Panc1 (cell line): ENCODE data around the gene TAB2. TPM values are rescaled to one million over a fixed set of nuclear protein-coding genes. Genes with fewer than 3 reads are reported as not detected.

ENCODE experiments used
- ATAC-seq: fragments of 200-7000 bp; cut with Tn5 transposase; 2 replicates; pipeline ENCODE4 v1.9.1; 2020; ENCODE audit warnings: mild to moderate bottlenecking, moderate library complexity
- BruUV-seq: library from RNA; stranded (reverse); fragments of 400-500 nt; replicated peaks from 2 replicates; lab custom pipeline; 2021; lab: Mats Ljungman, UMichigan
- CTCF ChIA-PET: fragments of 300-600 bp; sonication (Branson Sonifier 250); formaldehyde crosslinking; loops from one replicate; lab custom pipeline; 2022; ENCODE audit warnings: antibody characterized with exemption; lab: Charles Lee
- POLR2A ChIA-PET: fragments of 300-600 bp; sonication (Branson Sonifier 250); formaldehyde crosslinking; loops from one replicate; lab custom pipeline; 2022; ENCODE audit warnings: antibody characterized with exemption; lab: Charles Lee
- DNase-seq: peaks from one replicate; pipeline ENCODE4 v3.0.0-alpha.2; 2010; ENCODE audit warnings: low read depth, low spot score
- H3K27ac ChIP-seq: 2 replicates; pipeline ENCODE4 v1.5.1; 2011; ENCODE audit warnings: mild to moderate bottlenecking, low read length, inconsistent platforms
- H3K27me3 ChIP-seq: fragments of 200-500 bp; sonication (Bioruptor generic); 2 replicates; pipeline ENCODE4 v1.6.0; 2014; ENCODE audit warnings: low read length, inconsistent platforms; ENCODE audit not compliant: control insufficient read depth, insufficient read depth
- H3K36me3 ChIP-seq: fragments of 200-500 bp; sonication (Bioruptor generic); 2 replicates; pipeline ENCODE4 v1.5.1; 2014; ENCODE audit warnings: inconsistent platforms, mild to moderate bottlenecking, low read length, moderate library complexity; ENCODE audit not compliant: control insufficient read depth, insufficient read depth
- H3K4me1 ChIP-seq: 2 replicates; pipeline ENCODE4 v1.5.1; 2011; ENCODE audit warnings: inconsistent platforms, mild to moderate bottlenecking, low read length, moderate library complexity; ENCODE audit not compliant: control insufficient read depth, insufficient read depth
- H3K4me3 ChIP-seq, 2 experiments: 2 replicates each; pipeline ENCODE4 v1.5.1; 2011 to 2012; ENCODE audit warnings: low read depth in 2 of 2, low read length in 2 of 2, mild to moderate bottlenecking in 2 of 2, inconsistent platforms in 1 of 2, moderate library complexity in 1 of 2
- H3K9me3 ChIP-seq: fragments of 200-500 bp; sonication (Bioruptor generic); 2 replicates; pipeline ENCODE4 v1.5.1; 2014; ENCODE audit warnings: low read depth, mild to moderate bottlenecking, inconsistent platforms, low read length, moderate library complexity; ENCODE audit not compliant: control insufficient read depth, insufficient read depth
- POLR2AphosphoS5 ChIP-seq: IDR thresholded peaks from 2 replicates; pipeline ENCODE4 v1.6.1; 2012; ENCODE audit warnings: mild to moderate bottlenecking, low read depth, low read length, moderate library complexity
- SIN3A ChIP-seq: IDR thresholded peaks from 2 replicates; pipeline ENCODE4 v1.6.1; 2012; ENCODE audit warnings: low read depth, mild to moderate bottlenecking, low read length, moderate library complexity, borderline replicate concordance; ENCODE audit not compliant: insufficient read depth
- TCF7L2 ChIP-seq: IDR thresholded peaks from 2 replicates; pipeline ENCODE4 v1.6.1; 2011; ENCODE audit warnings: mild to moderate bottlenecking, low read depth, low read length, inconsistent platforms
- in situ Hi-C: cut with HindIII; loops from 2 replicates; pipeline ENCODE4 v1.10.0; 2016; ENCODE audit warnings: low sequenced_read_pairs, low pct_unique_long_range_greater_than_20kb
- intact Hi-C: fragments of 100-400 bp; cut with micrococcal nuclease; formaldehyde crosslinking; loops from one replicate; pipeline ENCODE4 v1.10.0; 2022; ENCODE audit not compliant: unreplicated experiment
- total RNA-seq: library from RNA; stranded (reverse); gene quantifications from one replicate; pipeline ENCODE4 v1.2.1, GENCODE V29; 2021; ENCODE audit not compliant: unreplicated experiment
- TF ChIP-seq, protein P1 (sequence below): fragments of 450-650 bp; IDR thresholded peaks from 2 replicates; pipeline ENCODE4 v1.5.1; 2017; ENCODE audit warnings: mild to moderate bottlenecking
- TF ChIP-seq, protein P2 (sequence below), 2 experiments: IDR thresholded peaks; 2 replicates each; pipeline ENCODE4 v1.6.1; 2011 to 2012; ENCODE audit warnings: low read depth in 2 of 2, control low read depth in 1 of 2, low read length in 1 of 2, mild to moderate bottlenecking in 1 of 2, moderate library complexity in 1 of 2; ENCODE audit not compliant: insufficient read depth in 1 of 2

The TAB2 gene
- total RNA-seq, 1 experiment from 2014 or later, result 47.2 TPM

DNA sequence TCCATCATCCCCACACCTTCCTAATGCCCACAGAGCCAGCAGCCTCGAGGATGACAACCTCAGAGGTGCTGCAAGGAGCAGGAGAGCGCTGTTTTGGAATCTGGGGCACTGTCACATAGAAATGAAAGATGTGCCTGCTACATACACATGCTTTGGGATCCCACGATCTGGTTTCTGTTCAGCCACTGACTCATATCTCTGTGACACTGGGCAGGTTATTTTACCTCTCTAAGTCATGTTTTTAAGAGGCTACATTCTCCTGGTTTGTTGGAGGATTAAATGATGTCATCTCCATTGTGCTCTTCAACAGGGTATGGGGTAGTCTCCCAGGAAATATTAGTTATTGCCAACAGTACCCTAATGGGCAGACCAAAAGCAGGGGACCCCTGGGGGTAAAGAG lies 32.6 kb upstream of the TAB2 start:
- H3K27me3 ChIP-seq, result no peaks in the 10 kb centered on the region
- ATAC-seq (no peak; the same call in 1 of the 2 replicates), DNase-seq (no peak)
- no peaks in the 10 kb centered on the region for H3K4me1 ChIP-seq
- no TSS peak for BruUV-seq
- intact Hi-C loops (no loop called here), in situ Hi-C loops (no loop called here)
- TF ChIP-seq POLR2AphosphoS5, result no peak
- TF ChIP-seq TCF7L2, result no peak
- TF ChIP-seq, protein P1, sequence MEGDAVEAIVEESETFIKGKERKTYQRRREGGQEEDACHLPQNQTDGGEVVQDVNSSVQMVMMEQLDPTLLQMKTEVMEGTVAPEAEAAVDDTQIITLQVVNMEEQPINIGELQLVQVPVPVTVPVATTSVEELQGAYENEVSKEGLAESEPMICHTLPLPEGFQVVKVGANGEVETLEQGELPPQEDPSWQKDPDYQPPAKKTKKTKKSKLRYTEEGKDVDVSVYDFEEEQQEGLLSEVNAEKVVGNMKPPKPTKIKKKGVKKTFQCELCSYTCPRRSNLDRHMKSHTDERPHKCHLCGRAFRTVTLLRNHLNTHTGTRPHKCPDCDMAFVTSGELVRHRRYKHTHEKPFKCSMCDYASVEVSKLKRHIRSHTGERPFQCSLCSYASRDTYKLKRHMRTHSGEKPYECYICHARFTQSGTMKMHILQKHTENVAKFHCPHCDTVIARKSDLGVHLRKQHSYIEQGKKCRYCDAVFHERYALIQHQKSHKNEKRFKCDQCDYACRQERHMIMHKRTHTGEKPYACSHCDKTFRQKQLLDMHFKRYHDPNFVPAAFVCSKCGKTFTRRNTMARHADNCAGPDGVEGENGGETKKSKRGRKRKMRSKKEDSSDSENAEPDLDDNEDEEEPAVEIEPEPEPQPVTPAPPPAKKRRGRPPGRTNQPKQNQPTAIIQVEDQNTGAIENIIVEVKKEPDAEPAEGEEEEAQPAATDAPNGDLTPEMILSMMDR, result no peak
- TF ChIP-seq, protein P2, sequence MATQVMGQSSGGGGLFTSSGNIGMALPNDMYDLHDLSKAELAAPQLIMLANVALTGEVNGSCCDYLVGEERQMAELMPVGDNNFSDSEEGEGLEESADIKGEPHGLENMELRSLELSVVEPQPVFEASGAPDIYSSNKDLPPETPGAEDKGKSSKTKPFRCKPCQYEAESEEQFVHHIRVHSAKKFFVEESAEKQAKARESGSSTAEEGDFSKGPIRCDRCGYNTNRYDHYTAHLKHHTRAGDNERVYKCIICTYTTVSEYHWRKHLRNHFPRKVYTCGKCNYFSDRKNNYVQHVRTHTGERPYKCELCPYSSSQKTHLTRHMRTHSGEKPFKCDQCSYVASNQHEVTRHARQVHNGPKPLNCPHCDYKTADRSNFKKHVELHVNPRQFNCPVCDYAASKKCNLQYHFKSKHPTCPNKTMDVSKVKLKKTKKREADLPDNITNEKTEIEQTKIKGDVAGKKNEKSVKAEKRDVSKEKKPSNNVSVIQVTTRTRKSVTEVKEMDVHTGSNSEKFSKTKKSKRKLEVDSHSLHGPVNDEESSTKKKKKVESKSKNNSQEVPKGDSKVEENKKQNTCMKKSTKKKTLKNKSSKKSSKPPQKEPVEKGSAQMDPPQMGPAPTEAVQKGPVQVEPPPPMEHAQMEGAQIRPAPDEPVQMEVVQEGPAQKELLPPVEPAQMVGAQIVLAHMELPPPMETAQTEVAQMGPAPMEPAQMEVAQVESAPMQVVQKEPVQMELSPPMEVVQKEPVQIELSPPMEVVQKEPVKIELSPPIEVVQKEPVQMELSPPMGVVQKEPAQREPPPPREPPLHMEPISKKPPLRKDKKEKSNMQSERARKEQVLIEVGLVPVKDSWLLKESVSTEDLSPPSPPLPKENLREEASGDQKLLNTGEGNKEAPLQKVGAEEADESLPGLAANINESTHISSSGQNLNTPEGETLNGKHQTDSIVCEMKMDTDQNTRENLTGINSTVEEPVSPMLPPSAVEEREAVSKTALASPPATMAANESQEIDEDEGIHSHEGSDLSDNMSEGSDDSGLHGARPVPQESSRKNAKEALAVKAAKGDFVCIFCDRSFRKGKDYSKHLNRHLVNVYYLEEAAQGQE (IDR thresholded peaks at IDR 0.05; ENCODE audit: insufficient read depth in 1 of 2, low read depth in 2 of 2, low read length in 1 of 2), result no peak
- TF ChIP-seq SIN3A, result no peak
- no peaks in the 10 kb centered on the region for H3K9me3 ChIP-seq
- H3K27ac ChIP-seq, result no peak overlapping the region
- H3K4me3 ChIP-seq, result no peak overlapping the region
- no peaks in the 10 kb centered on the region for H3K36me3 ChIP-seq
- ChIA-PET CTCF (no interaction called here), POLR2A (no interaction called here)

DNA sequence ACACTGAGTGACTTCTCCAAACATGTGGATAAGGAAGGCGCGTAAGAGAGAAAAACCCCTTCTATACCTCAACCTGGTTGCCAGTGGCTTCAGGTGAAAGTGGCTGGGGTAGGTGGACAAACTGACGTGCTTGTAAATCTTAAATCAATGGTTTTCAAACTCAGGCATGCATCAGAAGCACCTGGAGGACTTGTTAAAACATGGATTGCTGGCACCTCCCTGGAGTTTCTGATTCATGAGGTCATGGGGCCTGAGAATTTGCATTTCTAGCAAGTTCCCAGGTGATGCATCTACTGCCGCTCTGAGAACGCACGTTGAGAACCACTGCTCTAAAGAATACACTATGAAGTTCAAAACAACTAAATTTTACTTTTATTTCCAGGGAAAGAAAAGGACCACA lies 31.9 kb upstream of the TAB2 start:
- Histone ChIP-seq H3K27me3 (no peaks in the 10 kb centered on the region), H3K27ac (no peak overlapping the region), H3K4me1 (no peaks in the 10 kb centered on the region), H3K9me3 (no peaks in the 10 kb centered on the region), H3K36me3 (no peaks in the 10 kb centered on the region), H3K4me3 (no peak overlapping the region)
- CTCF ChIA-PET, result no interaction called here
- no peak for TF ChIP-seq POLR2AphosphoS5
- TF ChIP-seq, protein P2 (IDR thresholded peaks at IDR 0.05; ENCODE audit: insufficient read depth in 1 of 2, low read depth in 2 of 2, low read length in 1 of 2), result no peak
- TF ChIP-seq, protein P1, result no peak
- TF ChIP-seq SIN3A, result no peak
- TF ChIP-seq TCF7L2, result no peak
- no TSS peak for BruUV-seq
- in situ Hi-C loops, result no loop called here
- DNase-seq (no peak), ATAC-seq (no peak)
- POLR2A ChIA-PET, result no interaction called here
- intact Hi-C loops, result no loop called here
